B cell (primary cell): Measurements from ENCODE around the gene GPR75.

Experiments used
- EZH2 ChIP-seq: IDR thresholded peaks from 2 replicates; pipeline ENCODE4 v1.6.1; 2012; ENCODE audit warnings: borderline replicate concordance, low read depth, mild to moderate bottlenecking, moderate library complexity, low read length; ENCODE audit not compliant: insufficient read depth, poor library complexity, severe bottlenecking
- TF ChIP-seq, protein P1 (sequence below): fragments of 200-600 bp; IDR thresholded peaks from one replicate; pipeline ENCODE4 v1.8.0; 2022; ENCODE audit warnings: antibody characterized with exemption, mild to moderate bottlenecking

DNA sequence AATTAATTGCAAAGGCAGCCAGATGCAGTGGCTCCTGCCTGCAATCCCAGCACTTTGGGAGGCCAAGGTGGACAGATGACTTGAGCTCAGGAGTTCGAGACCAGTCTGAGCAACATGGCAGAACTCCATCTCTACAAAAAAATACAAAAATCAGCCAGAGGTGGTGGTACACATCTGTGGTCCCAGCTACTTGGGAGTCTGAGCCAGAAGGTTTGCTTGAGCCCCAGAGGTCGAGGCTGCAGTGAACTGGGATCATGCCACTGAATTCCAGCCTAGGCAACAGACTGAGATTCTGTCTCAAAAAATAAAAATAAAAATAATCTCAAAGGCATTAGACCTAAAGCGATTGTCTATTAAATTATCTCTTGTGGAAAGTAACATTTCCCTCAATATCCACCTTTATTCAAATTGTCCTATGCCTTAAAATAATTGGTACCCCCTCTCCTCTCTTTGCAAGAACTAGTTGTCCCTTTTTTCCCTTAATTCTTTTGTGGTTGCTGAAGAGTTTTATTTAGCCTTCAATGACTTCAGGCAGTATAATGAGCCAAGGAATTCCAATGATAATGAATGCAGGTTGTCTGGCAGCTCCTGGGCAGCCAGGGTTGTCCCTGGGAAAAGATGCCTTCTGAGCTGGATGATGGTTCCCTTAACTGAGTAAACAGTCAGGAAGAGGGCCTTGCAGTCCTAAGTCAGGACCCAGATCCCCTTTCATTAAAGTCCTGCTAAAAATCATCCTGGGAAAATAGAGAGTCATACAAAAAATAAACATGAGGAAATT lies 32.2 kb downstream of the GPR75 start:
- no peak for TF ChIP-seq EZH2
- TF ChIP-seq, protein P1, sequence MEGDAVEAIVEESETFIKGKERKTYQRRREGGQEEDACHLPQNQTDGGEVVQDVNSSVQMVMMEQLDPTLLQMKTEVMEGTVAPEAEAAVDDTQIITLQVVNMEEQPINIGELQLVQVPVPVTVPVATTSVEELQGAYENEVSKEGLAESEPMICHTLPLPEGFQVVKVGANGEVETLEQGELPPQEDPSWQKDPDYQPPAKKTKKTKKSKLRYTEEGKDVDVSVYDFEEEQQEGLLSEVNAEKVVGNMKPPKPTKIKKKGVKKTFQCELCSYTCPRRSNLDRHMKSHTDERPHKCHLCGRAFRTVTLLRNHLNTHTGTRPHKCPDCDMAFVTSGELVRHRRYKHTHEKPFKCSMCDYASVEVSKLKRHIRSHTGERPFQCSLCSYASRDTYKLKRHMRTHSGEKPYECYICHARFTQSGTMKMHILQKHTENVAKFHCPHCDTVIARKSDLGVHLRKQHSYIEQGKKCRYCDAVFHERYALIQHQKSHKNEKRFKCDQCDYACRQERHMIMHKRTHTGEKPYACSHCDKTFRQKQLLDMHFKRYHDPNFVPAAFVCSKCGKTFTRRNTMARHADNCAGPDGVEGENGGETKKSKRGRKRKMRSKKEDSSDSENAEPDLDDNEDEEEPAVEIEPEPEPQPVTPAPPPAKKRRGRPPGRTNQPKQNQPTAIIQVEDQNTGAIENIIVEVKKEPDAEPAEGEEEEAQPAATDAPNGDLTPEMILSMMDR: no peak
